Left lung (tissue), 10 donors: ENCODE results near the gene ZNF493. TPM values are rescaled to one million over a fixed set of nuclear protein-coding genes. Genes with fewer than 3 reads are reported as not detected.

Experiments
- ATAC-seq: fragments of 200-7000 bp; cut with Tn5 transposase; one replicate; pipeline ENCODE4 v1.9.1; 2020; ENCODE audit warnings: moderate library complexity
- DNase-seq, 4 donors: peaks; one replicate each; pipeline ENCODE4 v3.0.0-alpha.2; 2013 to 2020
- H3K27ac ChIP-seq, 2 donors: fragments of 200-600 bp; sonication (generic) in 1 of 2; one replicate each; pipeline versions ENCODE4 v1.5.0 to v1.8.0; 2020 to 2021
- H3K27me3 ChIP-seq, 2 donors: fragments of 200-600 bp; sonication (generic) in 1 of 2; one replicate each; pipeline versions ENCODE4 v1.5.0 to v1.8.0; 2020 to 2021
- H3K36me3 ChIP-seq, 2 donors: fragments of 200-600 bp; sonication (generic) in 1 of 2; one replicate each; pipeline versions ENCODE4 v1.5.0 to v1.8.0; 2020 to 2021
- H3K4me1 ChIP-seq, 2 donors: fragments of 200-600 bp; one replicate each; pipeline ENCODE4 v1.8.0; 2021
- H3K4me3 ChIP-seq, 2 donors: fragments of 200-600 bp; sonication (generic) in 1 of 2; one replicate each; pipeline versions ENCODE4 v1.5.0 to v1.8.0; 2020 to 2021; ENCODE audit warnings: mild to moderate bottlenecking in 1 of 2
- H3K9me3 ChIP-seq, 2 donors: fragments of 200-600 bp; sonication (generic) in 1 of 2; one replicate each; pipeline versions ENCODE4 v1.5.0 to v1.8.0; 2020 to 2021
- intact Hi-C, 2 donors: fragments of 100-400 bp; cut with DNase I; formaldehyde crosslinking; loops; one replicate each; pipeline versions ENCODE4 v1.11.2 to v1.14.2; 2022
- polyA plus RNA-seq, 6 donors: library from polyadenylated mRNA; unstranded; fragments of 120-200 nt; gene quantifications; one replicate each; pipeline ENCODE4 v1.2.1, GENCODE V29; 2013; ENCODE audit not compliant: insufficient read length in 6 of 6
- total RNA-seq, 2 donors: library from RNA; stranded (reverse); fragmentation: NEBNext Ultra II Directional; extraction: Animal tissue kit (Norgen Biotek cat#: 25700); gene quantifications; one replicate each; pipeline ENCODE4 v1.2.1, GENCODE V29; 2021
- TF ChIP-seq, protein P1 (sequence below), 2 donors: fragments of 200-600 bp; sonication (generic) in 1 of 2; IDR thresholded peaks; one replicate each; pipeline versions ENCODE4 v1.5.0 to v1.8.0; 2021; ENCODE audit warnings: antibody characterized with exemption in 2 of 2
- donor health status: DM: no; HTN: yes; CAD: no.
- donor health status: DM: no; HTN: no; CAD: no.

ZNF493 gene
- total and polyA plus RNA-seq, 8 donors, result 18.7 to 90.2 (median 32.3) TPM

- Histone ChIP-seq H3K27me3 (no peaks in the 10 kb centered on the region), H3K36me3 (no peaks in the 10 kb centered on the region), H3K27ac (no peak overlapping the region), H3K4me1 (no peaks in the 10 kb centered on the region), H3K4me3 (no peak overlapping the region), H3K9me3 (peaks cover 0 to 73% of the 10 kb centered on the region in 2 donors)
- DNase-seq (peak in 1 of 4 donors; percentile 26), ATAC-seq (peak; percentile 27)
- intact Hi-C loops, result no loop called here
- TF ChIP-seq, protein P1, sequence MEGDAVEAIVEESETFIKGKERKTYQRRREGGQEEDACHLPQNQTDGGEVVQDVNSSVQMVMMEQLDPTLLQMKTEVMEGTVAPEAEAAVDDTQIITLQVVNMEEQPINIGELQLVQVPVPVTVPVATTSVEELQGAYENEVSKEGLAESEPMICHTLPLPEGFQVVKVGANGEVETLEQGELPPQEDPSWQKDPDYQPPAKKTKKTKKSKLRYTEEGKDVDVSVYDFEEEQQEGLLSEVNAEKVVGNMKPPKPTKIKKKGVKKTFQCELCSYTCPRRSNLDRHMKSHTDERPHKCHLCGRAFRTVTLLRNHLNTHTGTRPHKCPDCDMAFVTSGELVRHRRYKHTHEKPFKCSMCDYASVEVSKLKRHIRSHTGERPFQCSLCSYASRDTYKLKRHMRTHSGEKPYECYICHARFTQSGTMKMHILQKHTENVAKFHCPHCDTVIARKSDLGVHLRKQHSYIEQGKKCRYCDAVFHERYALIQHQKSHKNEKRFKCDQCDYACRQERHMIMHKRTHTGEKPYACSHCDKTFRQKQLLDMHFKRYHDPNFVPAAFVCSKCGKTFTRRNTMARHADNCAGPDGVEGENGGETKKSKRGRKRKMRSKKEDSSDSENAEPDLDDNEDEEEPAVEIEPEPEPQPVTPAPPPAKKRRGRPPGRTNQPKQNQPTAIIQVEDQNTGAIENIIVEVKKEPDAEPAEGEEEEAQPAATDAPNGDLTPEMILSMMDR (IDR thresholded peaks at IDR 0.05), result no peak
Observed at GRCh38 chr19:21434967-21435544, 38.1 kb downstream of the ZNF493 start.

DNA sequence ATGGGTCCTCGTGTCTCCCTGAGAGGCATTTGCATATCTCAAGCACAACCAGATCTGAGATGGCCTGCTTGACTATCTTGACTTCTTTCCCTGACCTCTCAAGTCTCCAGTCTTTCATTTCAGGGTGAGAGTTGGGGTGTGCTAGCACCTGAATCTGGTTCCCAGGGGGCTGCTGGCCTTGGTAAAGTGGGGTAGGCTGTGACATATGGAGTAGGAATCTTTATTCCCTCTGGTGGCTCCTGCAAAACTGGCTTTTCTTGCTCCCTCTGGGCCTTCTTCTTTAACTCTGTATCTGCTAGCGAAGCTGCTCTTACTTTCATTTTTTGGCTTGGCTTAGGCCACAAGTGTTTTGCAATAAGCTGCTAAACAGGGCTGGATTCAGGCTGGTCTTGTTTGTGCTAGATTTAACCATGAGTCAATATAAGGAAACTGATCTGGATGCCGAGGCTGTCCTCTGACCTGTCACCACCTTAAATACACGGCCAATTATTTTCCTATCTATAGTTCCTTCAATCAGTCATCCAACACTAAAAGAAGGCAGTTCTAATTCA lies 42.3 kb downstream of the ZNF493 start:
- DNase-seq (peak in 2 of 4 donors; percentile 23 to 75), ATAC-seq (peak; percentile 72)
- Histone ChIP-seq H3K9me3 (peaks cover 0 to 49% of the 10 kb centered on the region in 2 donors), H3K27ac (peak overlapping the region in 1 of 2 donors; percentile 41), H3K4me1 (no peaks in the 10 kb centered on the region), H3K36me3 (no peaks in the 10 kb centered on the region), H3K27me3 (no peaks in the 10 kb centered on the region), H3K4me3 (no peak overlapping the region)
- intact Hi-C loops, result no loop called here
- TF ChIP-seq, protein P1 (IDR thresholded peaks at IDR 0.05), result no peak

DNA sequence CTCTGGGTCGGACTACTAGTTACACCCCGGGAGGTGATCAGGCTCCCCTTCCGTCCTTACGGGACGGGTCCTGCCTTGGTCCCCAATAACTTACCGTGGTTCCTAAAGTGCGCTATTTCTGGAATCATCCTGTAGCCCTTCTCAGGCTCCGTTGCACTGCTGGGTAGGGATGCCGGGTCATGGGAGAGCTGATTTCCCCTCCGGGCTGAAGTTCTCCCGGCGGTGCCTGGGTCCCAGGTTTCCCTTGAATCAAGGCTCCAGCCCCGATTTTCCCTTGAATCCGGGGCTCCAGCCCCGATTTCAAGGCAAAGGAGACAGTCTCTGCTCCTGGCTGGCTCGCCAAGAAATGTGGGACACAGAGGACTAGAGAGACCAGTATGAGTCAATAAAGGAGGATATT lies 43.4 kb downstream of the ZNF493 start:
- no peak for ATAC-seq
- DNase-seq, result no peak

GRCh38 chr19:21451187-21451586 lies 54.3 kb downstream of the ZNF493 start:
- Histone ChIP-seq H3K4me3 (no peak overlapping the region), H3K36me3 (peaks cover 0 to 28% of the 10 kb centered on the region in 2 donors), H3K27ac (no peak overlapping the region), H3K9me3 (peaks cover 0 to 81% of the 10 kb centered on the region in 2 donors), H3K4me1 (no peaks in the 10 kb centered on the region), H3K27me3 (no peaks in the 10 kb centered on the region)
- TF ChIP-seq, protein P1 (IDR thresholded peaks at IDR 0.05), result no peak
- ATAC-seq (no peak), DNase-seq (no peak)
- intact Hi-C loops, result no loop called here

More for the DNA sequence above, 43.4 kb downstream of the ZNF493 start:
- no peaks in the 10 kb centered on the region for H3K27me3 ChIP-seq
- intact Hi-C loops, result no loop called here
- H3K9me3 ChIP-seq, result peaks cover 0 to 48% of the 10 kb centered on the region in 2 donors
- no peak overlapping the region for H3K4me3 ChIP-seq
- no peaks in the 10 kb centered on the region for H3K36me3 ChIP-seq
- TF ChIP-seq, protein P1 (IDR thresholded peaks at IDR 0.05), result no peak
- H3K27ac ChIP-seq, result no peak overlapping the region
- no peaks in the 10 kb centered on the region for H3K4me1 ChIP-seq

GRCh38 chr19:21454901-21455300 lies 58.0 kb downstream of the ZNF493 start:
- no peak for DNase-seq
- H3K27ac ChIP-seq, result no peak overlapping the region
- H3K4me3 ChIP-seq, result no peak overlapping the region
- intact Hi-C loops, result no loop called here
- no peaks in the 10 kb centered on the region for H3K4me1 ChIP-seq
- H3K36me3 ChIP-seq, result peaks cover 0 to 22% of the 10 kb centered on the region in 2 donors
- TF ChIP-seq, protein P1 (IDR thresholded peaks at IDR 0.05), result no peak
- no peaks in the 10 kb centered on the region for H3K27me3 ChIP-seq
- peaks cover 0 to 82% of the 10 kb centered on the region in 2 donors for H3K9me3 ChIP-seq
- no peak for ATAC-seq
